Inflammatory macrophage treated with lipopolysaccharide for 1 hour (primary cell): Measurements from ENCODE around the gene KCNQ1OT1.
A peak's percentile ranks its signal among the peaks of the same experiment; 100 is the strongest.

Source experiments
- DNase-seq, 2 donors: peaks; one replicate each; pipeline ENCODE4 v3.0.0-alpha.2; 2020 to 2022

KCNQ1OT1 gene

GRCh38 chr11:2699531-2700414, at the start of gene KCNQ1OT1:
Gene KCNQ1OT1 (minus strand): TSS chr11:2699994.
- peak; percentile 81 to 87 for DNase-seq

- no peak for DNase-seq
Measured at GRCh38 chr11:2748814-2749554, 49.2 kb upstream of the KCNQ1OT1 start.

- no peak for DNase-seq
Measured at GRCh38 chr11:2748061-2748813, 48.4 kb upstream of the KCNQ1OT1 start.

- no peak for DNase-seq
Measured at GRCh38 chr11:2747248-2748027, 47.6 kb upstream of the KCNQ1OT1 start.

GRCh38 chr11:2746401-2747247, 46.8 kb upstream of the KCNQ1OT1 start:
- no peak for DNase-seq

GRCh38 chr11:2745511-2745910, 45.7 kb upstream of the KCNQ1OT1 start:
- DNase-seq, result no peak

- no peak for DNase-seq
Measured at GRCh38 chr11:2744166-2744565, 44.4 kb upstream of the KCNQ1OT1 start.

GRCh38 chr11:2743427-2744110, 43.8 kb upstream of the KCNQ1OT1 start:
- DNase-seq, result no peak

GRCh38 chr11:2742611-2743426, 43.0 kb upstream of the KCNQ1OT1 start:
- no peak for DNase-seq

- no peak for DNase-seq
Measured at GRCh38 chr11:2742201-2742600, 42.4 kb upstream of the KCNQ1OT1 start.

GRCh38 chr11:2741377-2742131, 41.8 kb upstream of the KCNQ1OT1 start:
- DNase-seq, result peak in 1 of 2 donors; percentile 4

- DNase-seq, result no peak
Measured at GRCh38 chr11:2741006-2741376, 41.2 kb upstream of the KCNQ1OT1 start.

- DNase-seq, result no peak
Measured at GRCh38 chr11:2740275-2740940, 40.6 kb upstream of the KCNQ1OT1 start.

GRCh38 chr11:2739531-2740274, 39.9 kb upstream of the KCNQ1OT1 start:
- no peak for DNase-seq

- no peak for DNase-seq
Measured at GRCh38 chr11:2738551-2739431, 39.0 kb upstream of the KCNQ1OT1 start.

GRCh38 chr11:2737866-2738265, 38.1 kb upstream of the KCNQ1OT1 start:
- DNase-seq, result no peak

- DNase-seq, result no peak
Measured at GRCh38 chr11:2737226-2737590, 37.4 kb upstream of the KCNQ1OT1 start.
